GM19035 (cell line): ENCODE measurements around the gene NDFIP2.
"Not testable (repeated sequence)": the region's sequence is repeated elsewhere in the genome, so short reads cannot be mapped to it uniquely, and the experiment has no call there.

ENCODE experiments used
- ATAC-seq: cut with Tn5 transposase; IDR thresholded peaks from one replicate; pipeline ENCODE4 v1.9.1; 2021; ENCODE audit not compliant: unreplicated experiment

The NDFIP2 gene

DNA sequence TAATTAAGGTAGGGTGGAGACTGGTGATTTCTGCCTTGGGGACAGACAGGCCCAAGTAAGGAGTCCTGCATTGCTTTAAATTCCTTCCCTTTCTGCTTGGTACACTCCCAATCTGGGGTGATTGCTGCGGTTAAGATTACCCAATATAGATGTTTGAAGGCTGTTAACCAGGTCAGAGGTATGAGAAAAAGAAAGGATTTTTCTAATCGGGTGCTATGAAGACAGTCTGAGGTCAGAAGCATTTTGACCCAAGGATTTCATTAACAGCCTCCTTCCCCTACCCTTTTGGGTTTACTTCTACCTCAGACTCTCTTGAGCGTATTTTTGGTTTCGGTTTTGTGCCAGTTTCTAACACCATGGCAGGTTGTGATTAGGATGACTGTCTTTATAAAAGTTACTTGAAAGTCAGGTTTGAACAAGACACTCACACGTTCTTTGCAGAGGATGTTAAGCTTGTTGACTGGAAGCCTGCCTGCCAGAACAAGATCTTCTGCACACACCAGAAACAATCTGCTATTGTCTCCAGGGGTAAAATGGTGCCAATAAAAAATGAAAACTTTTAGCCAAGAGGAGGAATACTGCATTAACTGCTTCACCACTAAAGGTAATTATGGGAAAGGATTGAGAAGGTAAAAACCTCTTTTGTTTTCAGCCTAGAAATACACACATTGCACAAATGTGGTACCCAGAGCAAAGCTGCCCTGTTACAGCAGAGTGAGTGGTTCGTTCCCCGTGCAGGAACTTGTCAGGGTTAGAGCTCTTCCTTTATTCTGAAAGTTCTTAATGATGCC, 108.8 kb downstream of the NDFIP2 start:
- ATAC-seq, result no peak

DNA sequence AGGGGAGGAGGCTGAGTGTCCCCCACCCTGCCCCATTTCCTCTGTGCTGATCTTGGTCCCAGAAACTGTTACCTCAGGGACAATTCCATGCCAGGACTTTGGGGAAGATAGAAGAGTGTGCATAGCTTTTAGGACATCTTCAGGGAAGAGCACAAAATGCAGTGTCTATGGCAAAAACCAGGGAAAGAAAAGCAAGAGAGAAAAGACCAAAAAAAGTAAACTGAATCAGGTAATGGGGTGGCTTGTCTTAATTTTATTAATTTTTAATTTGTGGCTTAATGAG, 109.4 kb downstream of the NDFIP2 start:
- ATAC-seq, result no peak

DNA sequence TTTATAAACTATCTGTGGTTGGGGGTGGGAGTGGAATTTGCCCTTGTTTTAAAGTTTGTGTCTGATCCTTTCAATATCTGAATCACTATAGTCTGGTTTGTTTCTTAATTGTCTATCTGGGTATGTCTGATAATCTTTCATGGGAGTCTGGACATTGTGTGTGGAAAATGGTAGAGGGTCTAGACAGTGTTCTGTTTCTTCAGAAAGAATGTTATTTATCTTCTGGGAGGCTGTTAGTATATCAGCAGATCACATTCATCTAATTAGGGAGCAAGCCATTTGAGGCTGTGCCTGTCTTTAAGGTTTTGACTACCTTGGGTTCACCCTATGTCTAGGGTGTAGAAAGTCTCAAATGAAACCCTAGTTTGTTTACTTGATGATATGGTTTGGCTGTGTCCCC, 110.5 kb downstream of the NDFIP2 start:
- ATAC-seq, result no peak

DNA sequence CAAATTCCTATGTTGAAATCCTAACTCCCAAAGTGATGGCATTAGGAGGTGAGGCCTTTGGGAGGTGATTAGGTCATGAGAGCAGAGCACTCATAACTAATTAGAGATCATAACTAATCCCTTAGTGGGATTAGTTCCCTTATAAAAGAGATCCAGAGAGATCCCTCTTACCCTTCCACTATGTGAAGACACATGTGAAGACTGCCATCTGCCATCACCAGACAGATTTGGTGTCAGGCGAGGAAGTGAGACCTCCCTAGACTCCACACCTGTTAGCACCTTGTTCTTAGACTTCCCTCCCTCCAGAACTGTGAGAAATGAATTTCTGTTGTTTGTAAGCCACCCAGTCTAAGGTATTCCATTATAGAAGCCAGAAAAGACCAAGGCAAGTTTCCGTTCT, 112.2 kb downstream of the NDFIP2 start:
- no peak for ATAC-seq

DNA sequence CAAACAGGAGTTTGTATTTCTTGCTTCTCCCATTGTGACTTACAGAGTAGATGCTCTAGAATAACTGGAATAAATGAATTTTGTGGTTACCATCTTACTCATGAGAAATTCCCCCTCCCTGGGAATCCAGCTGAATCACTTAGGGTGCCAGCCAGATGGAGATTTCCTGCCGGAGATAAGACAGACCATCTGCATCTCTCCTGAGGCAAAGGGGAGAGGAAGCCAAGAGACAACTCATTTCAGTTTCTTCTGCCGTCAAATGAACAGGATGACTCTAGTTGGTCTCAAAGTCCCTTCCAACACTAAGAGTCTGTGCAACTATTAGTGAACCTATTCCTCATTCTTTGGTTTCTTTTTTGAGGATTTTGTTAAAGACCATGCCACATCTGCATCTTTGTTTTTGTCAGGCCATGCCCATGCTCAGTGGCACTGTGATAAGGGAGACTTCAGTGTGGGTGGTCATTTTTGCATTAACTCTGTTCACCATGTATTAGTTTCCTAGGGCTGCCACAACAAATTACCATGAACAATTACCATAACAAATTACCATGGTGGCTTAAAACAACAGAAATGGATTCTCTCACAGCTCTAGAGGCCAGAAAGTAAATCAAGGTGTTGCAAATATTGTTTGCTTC, 112.8 kb downstream of the NDFIP2 start:
- no peak for ATAC-seq

DNA sequence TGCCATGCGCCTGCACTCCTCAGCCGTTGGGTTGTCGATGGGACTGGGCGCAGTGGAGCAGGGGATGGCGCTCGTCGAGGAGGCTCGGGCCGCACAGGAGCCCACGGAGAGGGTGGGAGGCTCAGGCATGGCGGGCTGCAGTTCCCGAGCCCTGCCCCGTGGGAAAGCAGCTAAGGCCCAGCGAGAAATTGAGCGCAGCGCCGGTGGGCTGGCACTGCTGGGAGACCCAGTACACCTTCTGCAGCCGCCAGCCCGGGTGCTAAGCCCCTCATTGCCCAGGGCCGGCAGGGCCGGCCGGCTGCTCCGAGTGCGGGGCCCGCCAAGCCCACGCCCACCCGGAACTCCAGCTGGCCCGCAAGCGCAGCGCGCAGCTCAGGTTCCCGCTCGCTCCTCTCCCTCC, 119.2 kb downstream of the NDFIP2 start:
- ATAC-seq, result not testable (repeated sequence)

DNA sequence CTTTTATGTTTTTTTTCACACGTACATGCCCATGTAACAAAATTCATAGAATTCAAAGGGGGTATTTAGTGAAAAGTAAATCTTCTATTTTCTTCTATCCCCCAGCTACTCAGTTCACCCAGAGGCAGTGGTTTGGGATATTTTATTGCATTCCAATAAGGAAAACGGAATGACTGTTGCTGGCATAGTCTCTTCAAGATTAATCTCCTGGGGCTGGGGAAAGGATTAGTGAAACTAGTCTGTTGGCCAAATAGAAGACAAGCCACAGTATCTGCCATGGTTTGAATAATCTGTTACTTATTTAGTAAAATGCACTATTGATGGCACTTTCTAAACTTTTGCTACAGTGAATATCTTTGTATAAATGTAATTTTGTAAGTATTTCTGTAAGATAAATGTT, 122.0 kb downstream of the NDFIP2 start:
- ATAC-seq, result no peak

DNA sequence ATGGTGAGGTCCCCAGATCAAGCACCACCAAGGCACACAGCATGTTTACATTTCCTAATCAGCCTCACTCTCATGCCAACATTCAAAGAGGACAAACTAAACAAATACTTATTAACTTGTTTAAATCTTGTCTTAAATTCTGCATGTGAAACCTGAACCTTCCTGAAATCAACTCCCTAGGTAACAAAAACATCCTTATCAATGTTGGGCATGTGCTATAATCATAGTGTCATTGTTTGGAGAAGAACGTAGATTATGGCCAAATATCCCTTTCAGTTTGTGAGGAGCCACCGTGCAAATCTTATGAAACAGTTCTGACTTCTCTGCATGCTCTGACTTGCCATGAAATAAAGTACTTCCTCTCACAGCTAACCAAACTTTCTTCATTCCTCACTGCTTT, 123.8 kb downstream of the NDFIP2 start:
- ATAC-seq, result no peak
